GM12892 (cell line): ENCODE data around the gene LYRM7.

Experiments
- POLR2A ChIP-seq: IDR thresholded peaks from 2 replicates; pipeline ENCODE4 v1.6.1; 2011; ENCODE audit warnings: low read depth, low read length, control low read depth
- POLR2AphosphoS5 ChIP-seq: IDR thresholded peaks from 2 replicates; pipeline ENCODE4 v1.6.1; 2011; ENCODE audit warnings: low read depth, low read length, control low read depth
- TAF1 ChIP-seq: IDR thresholded peaks from 2 replicates; pipeline ENCODE4 v1.6.1; 2011; ENCODE audit warnings: low read depth, mild to moderate bottlenecking, control low read depth, low read length, borderline replicate concordance

GRCh38 chr5:131186561-131187256 lies 16.0 kb downstream of the LYRM7 start:
- TF ChIP-seq POLR2A (no peak), POLR2AphosphoS5 (no peak), TAF1 (no peak)
